ENCODE measurements around the gene NRXN3. TPM values are rescaled to one million over a fixed set of nuclear protein-coding genes. Genes with fewer than 3 reads are reported as not detected.

Gene NRXN3
- polyA plus RNA-seq, 1 donor from 2014 or later, result not detected

DNA sequence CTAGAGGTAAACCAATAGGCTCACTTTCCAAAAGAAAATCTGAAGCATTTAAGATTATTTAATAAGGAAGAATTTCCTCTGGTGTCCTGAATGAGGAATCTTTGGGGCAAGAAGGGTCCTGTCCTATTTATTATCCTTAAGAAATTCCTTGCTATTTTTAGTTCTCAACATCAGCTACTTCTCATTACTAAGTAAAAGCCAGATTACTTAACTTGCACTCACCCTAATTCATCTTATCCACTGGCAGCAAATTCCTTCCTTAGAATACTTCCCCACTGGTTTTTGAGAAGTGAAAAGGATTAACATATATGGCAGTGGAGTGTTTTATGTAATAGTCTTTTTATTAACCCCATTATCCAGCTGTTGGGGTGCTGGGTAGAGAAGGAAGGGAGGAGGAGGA lies 1273.4 kb downstream of the NRXN3 start:
- H3K9me3 Mint-ChIP-seq, result peaks cover 0 to 5% (median 0%) of the 10 kb centered on the region in 3 donors
- no peaks in the 10 kb centered on the region for H3K4me1 Mint-ChIP-seq
- no peak overlapping the region for H3K27ac Mint-ChIP-seq
- no peaks in the 10 kb centered on the region for H3K36me3 Mint-ChIP-seq
- H3K4me3 Mint-ChIP-seq, result no peak overlapping the region
- no peaks in the 10 kb centered on the region for H3K27me3 Mint-ChIP-seq

DNA sequence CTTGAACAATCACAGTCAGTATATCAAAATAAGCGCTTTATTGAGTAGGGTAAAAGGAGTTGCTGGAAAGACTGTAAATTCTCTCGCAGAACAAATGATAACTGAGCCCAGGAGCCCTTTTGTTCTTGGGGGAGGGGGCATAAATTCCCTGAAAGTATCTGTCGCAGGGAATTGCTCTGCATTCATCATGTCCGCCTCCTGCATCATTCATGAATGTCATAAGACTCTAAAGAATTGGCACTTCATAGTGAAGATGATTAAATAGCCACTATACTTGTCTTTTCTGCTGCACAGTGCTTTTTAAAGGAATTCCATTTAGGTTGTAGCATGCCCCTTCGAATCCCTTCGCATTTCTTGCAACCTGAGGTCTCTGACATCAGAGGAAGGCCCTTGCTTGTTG lies 1278.8 kb downstream of the NRXN3 start:
- no peaks in the 10 kb centered on the region for H3K36me3 Mint-ChIP-seq
- no peaks in the 10 kb centered on the region for H3K27me3 Mint-ChIP-seq
- peaks cover 0 to 4% (median 2%) of the 10 kb centered on the region in 3 donors for H3K4me1 Mint-ChIP-seq
- no peak overlapping the region for H3K4me3 Mint-ChIP-seq
- peaks cover 2 to 4% (median 2%) of the 10 kb centered on the region in 3 donors for H3K9me3 Mint-ChIP-seq
- H3K27ac Mint-ChIP-seq, result no peak overlapping the region

DNA sequence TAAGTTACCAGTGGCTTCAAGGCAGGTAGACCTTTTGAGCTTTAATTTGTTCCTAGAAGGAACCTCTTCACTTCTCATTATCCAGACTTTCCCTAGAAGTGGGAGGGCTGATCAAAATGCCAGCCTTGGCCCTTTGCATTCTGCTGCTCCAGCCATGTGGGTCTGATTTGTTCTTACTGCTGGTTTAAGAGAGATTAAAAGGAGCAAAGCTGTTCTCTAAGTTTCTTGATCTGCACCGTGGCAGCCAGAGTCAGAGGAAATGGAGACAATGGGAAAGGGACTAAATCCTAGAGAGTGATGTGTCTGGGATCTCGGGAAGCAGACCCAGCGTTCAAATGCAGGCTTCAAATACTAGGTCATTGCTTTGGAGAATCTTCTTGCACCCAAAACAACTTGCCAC lies 1281.4 kb downstream of the NRXN3 start:
- Mint-ChIP-seq H3K27me3 (no peaks in the 10 kb centered on the region), H3K27ac (no peak overlapping the region), H3K9me3 (peaks cover 2 to 4% (median 4%) of the 10 kb centered on the region in 3 donors), H3K4me3 (no peak overlapping the region), H3K4me1 (peaks cover 0 to 4% (median 2%) of the 10 kb centered on the region in 3 donors), H3K36me3 (no peaks in the 10 kb centered on the region)

DNA sequence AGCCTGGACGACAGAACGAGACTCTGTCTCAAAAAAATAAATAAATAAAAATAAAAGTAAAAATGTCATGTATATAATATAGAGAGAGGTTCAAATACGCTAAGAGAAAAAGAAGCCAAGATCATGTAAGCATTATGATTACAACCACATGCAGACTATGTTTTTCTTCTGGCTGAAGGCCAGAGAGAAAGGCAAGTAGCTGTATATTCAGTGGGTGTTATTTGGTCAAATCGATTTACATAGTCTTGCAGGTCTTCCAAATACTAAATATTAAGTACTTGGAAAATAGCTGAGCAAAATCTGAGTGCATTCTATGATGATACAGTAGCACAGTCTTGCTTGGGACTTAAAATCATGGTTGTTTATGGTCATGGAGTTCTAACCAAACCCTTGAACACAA lies 1283.1 kb downstream of the NRXN3 start:
- H3K9me3 Mint-ChIP-seq, result peaks cover 2 to 4% (median 4%) of the 10 kb centered on the region in 3 donors
- no peak overlapping the region for H3K4me3 Mint-ChIP-seq
- peaks cover 0 to 4% (median 2%) of the 10 kb centered on the region in 3 donors for H3K4me1 Mint-ChIP-seq
- H3K27me3 Mint-ChIP-seq, result no peaks in the 10 kb centered on the region
- H3K36me3 Mint-ChIP-seq, result no peaks in the 10 kb centered on the region
- no peak overlapping the region for H3K27ac Mint-ChIP-seq

DNA sequence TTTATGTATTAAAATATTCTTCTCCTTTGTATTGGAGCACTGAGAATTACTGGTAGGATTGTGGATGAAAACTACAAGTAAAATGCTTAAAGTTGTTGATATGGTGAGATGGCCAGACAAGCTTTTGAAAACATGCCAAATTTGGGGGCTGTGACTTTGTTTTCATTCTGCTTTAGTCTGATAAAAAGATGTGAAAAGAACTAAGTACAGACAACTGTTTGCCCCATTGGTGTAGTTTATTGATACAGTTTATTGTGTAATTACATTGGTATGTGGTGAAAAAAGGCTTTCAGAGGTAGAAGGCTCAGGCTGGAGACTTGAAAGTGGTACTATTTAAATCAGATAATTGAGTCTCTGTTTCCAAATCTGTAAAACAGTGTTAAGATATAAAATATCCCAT lies 1294.3 kb downstream of the NRXN3 start:
- Mint-ChIP-seq H3K4me1 (no peaks in the 10 kb centered on the region), H3K9me3 (no peaks in the 10 kb centered on the region), H3K27ac (no peak overlapping the region), H3K4me3 (no peak overlapping the region), H3K36me3 (no peaks in the 10 kb centered on the region), H3K27me3 (no peaks in the 10 kb centered on the region)

DNA sequence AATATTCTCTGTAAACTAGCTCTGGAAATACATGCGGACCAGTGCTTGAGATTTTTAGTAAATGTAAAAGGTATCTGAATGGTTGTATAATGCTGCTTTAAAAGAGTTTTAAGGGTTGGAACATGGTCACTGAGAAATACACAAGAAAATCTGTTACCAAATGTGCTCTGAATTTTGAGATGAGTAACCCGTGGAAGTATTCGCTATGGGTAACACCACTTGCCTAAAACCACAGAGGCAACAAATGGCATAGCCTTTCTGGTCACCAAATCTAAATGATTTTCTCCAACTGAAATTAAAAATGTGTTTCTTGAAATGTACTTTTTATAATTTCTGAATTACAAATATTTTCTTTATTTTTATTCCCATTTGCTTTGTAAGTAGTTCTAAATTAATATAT lies 1295.5 kb downstream of the NRXN3 start:
- Mint-ChIP-seq H3K4me1 (no peaks in the 10 kb centered on the region), H3K27ac (no peak overlapping the region), H3K4me3 (no peak overlapping the region), H3K9me3 (no peaks in the 10 kb centered on the region), H3K36me3 (no peaks in the 10 kb centered on the region), H3K27me3 (no peaks in the 10 kb centered on the region)

DNA sequence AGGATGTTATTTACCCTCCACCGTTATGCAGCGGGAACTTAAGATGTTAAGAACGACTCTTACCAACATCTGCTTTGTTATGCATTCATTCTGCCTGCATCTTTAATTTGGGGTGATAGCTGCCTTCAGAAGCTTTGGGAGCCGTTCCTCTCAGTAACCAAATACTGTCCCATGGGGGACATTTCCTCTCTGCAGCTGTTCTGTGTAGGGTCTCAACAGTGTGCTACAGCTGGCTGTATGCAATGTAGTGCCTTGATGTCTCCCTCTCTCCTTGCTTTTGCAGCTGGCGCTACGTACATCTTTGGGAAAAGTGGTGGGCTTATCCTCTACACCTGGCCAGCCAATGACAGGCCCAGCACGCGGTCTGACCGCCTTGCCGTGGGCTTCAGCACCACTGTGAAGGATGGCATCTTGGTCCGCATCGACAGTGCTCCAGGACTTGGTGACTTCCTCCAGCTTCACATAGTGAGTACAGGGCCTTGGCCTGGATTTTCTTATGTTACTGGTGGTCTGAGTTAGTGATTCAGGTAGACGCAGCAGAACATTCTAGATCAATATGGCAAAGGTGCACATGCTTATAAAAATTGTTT lies 1296.9 kb downstream of the NRXN3 start:
- Mint-ChIP-seq H3K27me3 (no peaks in the 10 kb centered on the region), H3K36me3 (no peaks in the 10 kb centered on the region), H3K9me3 (no peaks in the 10 kb centered on the region), H3K4me3 (no peak overlapping the region), H3K4me1 (no peaks in the 10 kb centered on the region), H3K27ac (no peak overlapping the region)

DNA sequence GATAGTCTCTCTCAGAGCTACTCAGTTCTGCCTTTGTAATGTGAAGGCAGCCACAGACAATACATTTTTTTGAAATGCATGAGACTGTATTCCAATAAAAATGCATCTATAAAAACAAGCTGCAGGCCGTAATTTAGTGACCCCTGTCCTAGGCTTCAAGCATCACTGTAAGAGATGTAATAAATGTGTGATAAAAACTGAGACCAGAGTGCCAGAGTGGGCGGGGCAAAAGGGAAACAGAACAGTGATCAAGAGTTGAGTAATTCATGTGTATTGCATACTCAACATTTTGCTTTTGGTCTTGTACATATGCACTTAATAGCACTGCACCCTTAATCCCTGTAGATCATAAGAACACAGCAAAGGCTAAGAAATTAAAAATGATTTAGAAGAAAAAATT lies 1297.7 kb downstream of the NRXN3 start:
- no peak overlapping the region for H3K27ac Mint-ChIP-seq
- no peaks in the 10 kb centered on the region for H3K27me3 Mint-ChIP-seq
- H3K9me3 Mint-ChIP-seq, result no peaks in the 10 kb centered on the region
- no peaks in the 10 kb centered on the region for H3K36me3 Mint-ChIP-seq
- no peak overlapping the region for H3K4me3 Mint-ChIP-seq
- H3K4me1 Mint-ChIP-seq, result no peaks in the 10 kb centered on the region

DNA sequence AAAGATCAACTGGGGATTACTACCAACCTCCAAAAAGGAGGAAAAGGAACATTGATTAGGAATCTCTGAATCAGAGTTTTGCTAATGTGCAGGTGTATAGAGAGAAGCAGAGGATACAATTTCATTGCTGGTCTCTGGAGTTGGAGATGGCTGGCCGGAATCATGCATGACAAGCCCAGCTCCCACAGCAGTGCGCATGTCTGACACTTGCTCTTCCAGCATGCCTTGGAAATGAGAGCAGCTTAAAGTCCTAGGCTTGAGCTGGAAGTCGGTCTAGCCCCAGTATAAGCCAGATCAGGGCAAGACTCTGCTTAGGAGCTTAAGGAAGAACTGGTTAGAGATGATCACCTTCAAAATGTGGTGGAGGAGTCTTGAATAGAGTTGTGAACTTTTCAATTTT lies 1298.3 kb downstream of the NRXN3 start:
- Mint-ChIP-seq H3K27ac (no peak overlapping the region), H3K36me3 (no peaks in the 10 kb centered on the region), H3K4me1 (no peaks in the 10 kb centered on the region), H3K27me3 (no peaks in the 10 kb centered on the region), H3K9me3 (peaks cover 0 to 2% (median 0%) of the 10 kb centered on the region in 3 donors), H3K4me3 (no peak overlapping the region)

DNA sequence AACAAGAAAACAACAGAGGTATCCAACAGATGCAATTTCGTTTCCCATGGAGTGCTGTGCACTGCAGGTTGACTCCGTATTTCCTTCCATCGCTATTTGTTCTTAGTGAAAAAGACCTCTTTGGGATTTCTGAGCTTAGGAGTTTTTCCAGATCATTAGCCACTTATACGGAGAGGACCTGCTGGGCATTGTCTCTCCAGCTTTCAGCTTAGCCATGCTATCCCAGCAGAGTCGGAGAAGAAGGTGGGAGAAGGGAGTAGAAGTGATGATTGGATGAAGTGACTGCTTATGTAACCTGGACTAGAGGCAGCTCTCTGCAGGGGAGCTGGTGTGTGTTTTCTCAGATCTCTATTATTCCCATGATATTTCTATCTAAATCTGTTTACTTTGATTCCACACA lies 1303.5 kb downstream of the NRXN3 start:
- Mint-ChIP-seq H3K4me3 (no peak overlapping the region), H3K4me1 (no peaks in the 10 kb centered on the region), H3K36me3 (no peaks in the 10 kb centered on the region), H3K27me3 (no peaks in the 10 kb centered on the region), H3K9me3 (peaks cover 0 to 5% (median 4%) of the 10 kb centered on the region in 3 donors), H3K27ac (no peak overlapping the region)

DNA sequence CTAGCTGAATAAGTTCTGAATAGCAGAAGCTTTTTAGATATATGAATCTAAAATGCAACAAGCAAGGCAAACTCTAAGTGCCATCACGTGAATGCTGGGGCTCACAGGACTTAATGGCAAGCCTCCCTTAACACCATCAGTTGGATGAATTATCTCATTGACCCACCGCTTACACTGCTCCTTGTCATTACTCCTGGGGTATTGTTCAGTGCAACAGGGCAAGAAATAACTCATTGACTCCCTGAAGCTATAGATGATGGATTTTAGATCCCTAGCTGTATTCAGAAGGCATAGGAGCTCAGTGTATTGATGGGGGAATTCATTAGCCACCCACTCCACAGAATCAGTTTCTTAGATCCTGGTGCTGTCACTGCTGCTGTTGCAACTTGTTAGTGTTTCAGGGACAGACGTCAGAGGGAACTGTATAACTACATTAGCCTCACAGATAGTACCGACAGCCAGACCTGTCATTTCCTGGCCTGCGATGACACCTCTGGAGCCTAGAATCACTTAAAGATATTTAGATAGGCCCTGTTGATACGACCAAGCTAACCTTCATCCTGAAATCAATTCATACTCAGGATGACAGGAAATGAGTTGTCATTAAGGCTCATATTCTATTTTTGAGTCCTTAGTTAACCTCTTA lies 1305.8 kb downstream of the NRXN3 start:
- Mint-ChIP-seq H3K27me3 (no peaks in the 10 kb centered on the region), H3K4me1 (no peaks in the 10 kb centered on the region), H3K9me3 (peaks cover 0 to 5% (median 4%) of the 10 kb centered on the region in 3 donors), H3K4me3 (no peak overlapping the region), H3K27ac (peak overlapping the region in 1 of 3 donors; percentile 28), H3K36me3 (no peaks in the 10 kb centered on the region)

DNA sequence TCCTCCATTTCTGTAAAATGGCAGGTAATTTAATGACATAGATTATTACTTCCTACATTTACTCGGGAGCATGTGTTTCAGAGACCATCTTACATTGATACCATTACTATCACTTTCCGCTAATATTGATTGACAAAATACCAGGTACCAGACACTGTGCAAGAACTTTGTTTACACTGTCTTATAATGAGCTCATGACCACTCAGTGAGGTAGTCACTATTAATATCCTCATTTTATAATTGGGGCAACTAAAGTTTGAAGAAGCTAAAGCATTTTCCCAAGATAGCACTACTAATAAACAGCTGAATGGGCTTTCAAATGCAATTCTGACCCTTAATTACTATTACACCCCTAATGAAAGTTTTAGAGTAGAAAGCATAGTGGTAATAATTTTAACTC lies 1306.4 kb downstream of the NRXN3 start:
- peaks cover 0 to 5% (median 4%) of the 10 kb centered on the region in 3 donors for H3K9me3 Mint-ChIP-seq
- no peaks in the 10 kb centered on the region for H3K27me3 Mint-ChIP-seq
- H3K4me3 Mint-ChIP-seq, result no peak overlapping the region
- no peaks in the 10 kb centered on the region for H3K4me1 Mint-ChIP-seq
- no peak overlapping the region for H3K27ac Mint-ChIP-seq
- no peaks in the 10 kb centered on the region for H3K36me3 Mint-ChIP-seq

DNA sequence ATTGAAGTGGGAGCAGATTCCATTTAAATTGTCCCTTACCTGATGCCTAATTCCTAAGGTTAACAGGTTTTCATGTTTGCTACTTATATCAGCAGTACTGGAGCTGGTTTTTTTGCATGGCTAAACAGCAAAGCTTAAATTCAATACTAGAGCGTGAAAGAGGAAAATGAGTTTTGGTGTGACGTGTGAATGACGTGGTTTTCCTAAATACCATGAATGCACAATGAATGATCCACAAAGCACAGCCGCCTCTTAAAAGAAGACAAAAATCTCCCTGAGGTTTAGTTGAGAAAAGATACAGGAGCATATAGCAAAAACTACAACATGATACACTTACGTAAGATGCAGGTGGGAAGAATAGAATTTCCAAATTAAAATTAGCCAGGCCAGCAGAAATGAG lies 1310.0 kb downstream of the NRXN3 start:
- H3K36me3 Mint-ChIP-seq, result no peaks in the 10 kb centered on the region
- peaks cover 0 to 4% (median 0%) of the 10 kb centered on the region in 3 donors for H3K9me3 Mint-ChIP-seq
- no peak overlapping the region for H3K4me3 Mint-ChIP-seq
- no peak overlapping the region for H3K27ac Mint-ChIP-seq
- H3K27me3 Mint-ChIP-seq, result no peaks in the 10 kb centered on the region
- no peaks in the 10 kb centered on the region for H3K4me1 Mint-ChIP-seq

DNA sequence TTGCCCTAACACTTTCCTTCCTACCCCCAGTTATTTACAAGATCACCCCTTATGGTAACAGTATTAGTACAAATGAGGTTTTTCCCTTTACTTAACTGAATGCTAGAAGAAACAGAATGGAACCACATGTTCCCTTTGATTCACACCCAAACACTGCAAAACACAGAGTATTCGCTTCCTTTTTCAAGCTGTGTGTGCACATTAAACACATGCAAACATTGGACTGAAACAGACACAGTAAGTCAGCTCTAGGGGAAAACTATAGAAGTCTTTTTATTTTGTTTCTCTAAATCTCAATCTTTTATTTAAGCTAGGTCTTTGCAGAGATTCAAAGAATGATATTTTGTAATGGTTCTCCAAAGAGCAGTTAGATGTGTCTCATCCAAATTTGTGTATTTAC lies 1312.7 kb downstream of the NRXN3 start:
- Mint-ChIP-seq H3K4me1 (no peaks in the 10 kb centered on the region), H3K36me3 (no peaks in the 10 kb centered on the region), H3K9me3 (no peaks in the 10 kb centered on the region), H3K27ac (no peak overlapping the region), H3K4me3 (no peak overlapping the region), H3K27me3 (no peaks in the 10 kb centered on the region)

DNA sequence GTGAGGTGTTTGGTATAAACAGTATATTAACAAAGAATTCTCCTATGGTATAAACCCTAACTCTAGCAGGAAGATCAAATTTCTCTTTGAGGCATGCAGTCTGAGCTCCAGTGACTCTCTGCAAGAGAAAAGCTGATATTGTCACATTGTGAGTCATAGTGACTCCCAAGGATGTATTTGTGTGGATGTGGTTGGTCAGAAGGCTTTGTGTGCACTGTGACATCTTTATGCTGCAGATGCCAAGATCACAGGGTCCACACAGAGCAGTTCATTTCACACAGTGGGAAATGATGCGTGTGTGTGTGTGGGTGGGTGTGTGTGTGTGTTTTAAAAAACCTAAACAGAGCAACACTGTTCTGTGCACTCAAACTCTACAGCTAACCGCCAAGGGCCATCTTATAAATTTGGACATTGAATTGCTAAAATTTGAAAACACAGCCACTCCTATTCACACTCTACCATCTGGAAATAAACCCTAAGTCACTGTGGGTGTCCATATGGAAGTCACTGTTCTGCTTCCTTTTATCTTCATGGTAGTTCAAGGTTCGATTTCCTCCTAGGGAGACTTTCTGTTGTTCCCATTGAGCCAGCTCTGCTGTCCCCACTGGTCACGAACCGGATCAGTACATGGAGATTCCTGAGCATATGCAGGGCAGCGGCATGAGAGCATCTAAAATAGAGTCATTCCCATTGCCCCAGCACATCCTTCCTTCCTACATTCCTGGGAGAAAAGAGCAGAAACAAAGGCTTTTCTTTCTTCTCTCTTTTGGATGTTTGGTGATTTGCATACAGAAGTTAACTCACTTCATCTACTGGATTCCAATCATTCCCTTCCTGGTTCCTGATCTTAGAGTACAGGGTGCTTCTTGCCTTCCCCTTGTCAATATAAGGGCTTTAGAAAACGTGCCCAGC lies 1313.6 kb downstream of the NRXN3 start:
- no peak overlapping the region for H3K4me3 Mint-ChIP-seq
- peaks cover 0 to 2% (median 0%) of the 10 kb centered on the region in 3 donors for H3K9me3 Mint-ChIP-seq
- H3K36me3 Mint-ChIP-seq, result no peaks in the 10 kb centered on the region

More for the DNA sequence above, 1313.6 kb downstream of the NRXN3 start:
- no peaks in the 10 kb centered on the region for H3K4me1 Mint-ChIP-seq
- no peaks in the 10 kb centered on the region for H3K27me3 Mint-ChIP-seq
- H3K27ac Mint-ChIP-seq, result no peak overlapping the region
